Testis (tissue), 3 donors: ENCODE measurements around the gene HOXA13. TPM values are rescaled to one million over a fixed set of nuclear protein-coding genes. Genes with fewer than 3 reads are reported as not detected.

Experiments
- DNase-seq: peaks from one replicate; pipeline ENCODE4 v3.0.0-alpha.2; 2019
- H3K27ac ChIP-seq, 2 donors: fragments of 200-600 bp; sonication (generic); one replicate each; pipeline ENCODE4 v1.5.1; 2019
- H3K27me3 ChIP-seq: fragments of 200-600 bp; sonication (generic); one replicate; pipeline ENCODE4 v1.5.1; 2019
- H3K36me3 ChIP-seq: fragments of 200-600 bp; sonication (generic); one replicate; pipeline ENCODE4 v1.5.1; 2017; ENCODE audit warnings: low read depth; ENCODE audit errors: missing control alignments
- H3K4me1 ChIP-seq: fragments of 200-600 bp; sonication (generic); one replicate; pipeline ENCODE4 v1.5.1; 2019
- H3K4me3 ChIP-seq, 2 donors: fragments of 200-600 bp; sonication (generic); one replicate each; pipeline ENCODE4 v1.5.1; 2017 to 2019
- H3K9me3 ChIP-seq: fragments of 200-600 bp; sonication (generic); one replicate; pipeline ENCODE4 v1.5.1; 2017
- CTCF ChIP-seq, 3 experiments: fragments of 450-650 bp in 2 of 3; fragments of 200-600 bp in 1 of 3; sonication (generic) in 1 of 3; IDR thresholded peaks; one replicate each; pipeline ENCODE4 v1.5.1; 2016 to 2019; ENCODE audit warnings: antibody characterized with exemption in 3 of 3, mild to moderate bottlenecking in 2 of 3, moderate library complexity in 1 of 3
- POLR2A ChIP-seq: fragments of 450-650 bp; IDR thresholded peaks from one replicate; pipeline ENCODE4 v1.6.1; 2017; ENCODE audit warnings: antibody characterized with exemption, mild to moderate bottlenecking, moderate library complexity
- WGBS, 2 donors: methylation state at CpG; one replicate each; pipeline ENCODE4 v1.1.5; 2018; 5-methylcytosine and 5-hydroxymethylcytosine counted together
- intact Hi-C: fragments of 100-400 bp; cut with DNase I; formaldehyde crosslinking; loops from one replicate; pipeline ENCODE4 v1.15.1; 2023; ENCODE audit warnings: low total_unique reads
- polyA plus RNA-seq: library from polyadenylated mRNA; stranded (reverse); fragments of 350-450 nt; fragmentation: Illumina TruSeq; extraction: RNeasy Lipid Tissue Mini Kit (QIAGEN cat#74804); gene quantifications from one replicate; pipeline ENCODE4 v1.2.3, GENCODE V29; 2014; ENCODE audit warnings: low read depth, low replicate concordance; ENCODE audit not compliant: insufficient read depth
- total RNA-seq, 2 donors: library from RNA; depleted of rRNA; stranded (reverse); fragments of >200 nt; gene quantifications; one replicate each; pipeline ENCODE4 v1.2.3, GENCODE V29; 2016

Gene HOXA13
- total and polyA plus RNA-seq, 3 donors from 2014 or later = 0.30 TPM; not detected in 2

GRCh38 chr7:27203365-27203953 lies 3.6 kb upstream of the HOXA13 start:
- intact Hi-C loops = no loop called here
- 35 to 41% methylated on average over 10 of the region's 10 CpGs for WGBS, 2 donors
- Histone ChIP-seq H3K27ac (no peak overlapping the region), H3K4me3 (no peak overlapping the region), H3K36me3 (no peaks in the 10 kb centered on the region), H3K4me1 (peaks cover 10% of the 10 kb centered on the region), H3K27me3 (peaks cover 5% of the 10 kb centered on the region), H3K9me3 (no peaks in the 10 kb centered on the region)
- TF ChIP-seq CTCF (IDR thresholded peaks at IDR 0.05) = no peak
- no peak for TF ChIP-seq POLR2A
- DNase-seq = no peak

- WGBS, 2 donors = 16 to 21% methylated on average over 3 of the region's 3 CpGs
- peaks cover 10% of the 10 kb centered on the region for H3K4me1 ChIP-seq
- H3K27ac ChIP-seq = no peak overlapping the region
- TF ChIP-seq POLR2A (no peak), CTCF (IDR thresholded peaks at IDR 0.05) (no peak)
- no peaks in the 10 kb centered on the region for H3K36me3 ChIP-seq
- H3K4me3 ChIP-seq = no peak overlapping the region
- H3K27me3 ChIP-seq = peaks cover 5% of the 10 kb centered on the region
- intact Hi-C loops = no loop called here
- no peaks in the 10 kb centered on the region for H3K9me3 ChIP-seq
- no peak for DNase-seq
Observed at GRCh38 chr7:27202862-27203134, 2.9 kb upstream of the HOXA13 start.

GRCh38 chr7:27202018-27202861 lies 2.3 kb upstream of the HOXA13 start:
- no peak overlapping the region for H3K4me3 ChIP-seq
- no peak overlapping the region for H3K27ac ChIP-seq
- peaks cover 5% of the 10 kb centered on the region for H3K27me3 ChIP-seq
- H3K36me3 ChIP-seq = no peaks in the 10 kb centered on the region
- peaks cover 10% of the 10 kb centered on the region for H3K4me1 ChIP-seq
- intact Hi-C loops = no loop called here
- 15 to 19% methylated on average over 30 of the region's 30 CpGs for WGBS, 2 donors
- TF ChIP-seq POLR2A (no peak), CTCF (IDR thresholded peaks at IDR 0.05) (no peak)
- no peaks in the 10 kb centered on the region for H3K9me3 ChIP-seq
- DNase-seq = no peak

- no peak for DNase-seq
- Histone ChIP-seq H3K27ac (no peak overlapping the region), H3K36me3 (no peaks in the 10 kb centered on the region), H3K9me3 (no peaks in the 10 kb centered on the region), H3K4me1 (peaks cover 10% of the 10 kb centered on the region), H3K27me3 (peaks cover 5% of the 10 kb centered on the region), H3K4me3 (no peak overlapping the region)
- intact Hi-C loops = no loop called here
- no peak for TF ChIP-seq POLR2A
- no peak for TF ChIP-seq CTCF (IDR thresholded peaks at IDR 0.05)
- WGBS, 2 donors = 23 to 31% methylated on average over 4 of the region's 4 CpGs
Observed at GRCh38 chr7:27201580-27202017, 1.7 kb upstream of the HOXA13 start.
